GM19035 (cell line): Measurements from ENCODE around the gene STARD7.
"Not testable (repeated sequence)": the region's sequence is repeated elsewhere in the genome, so short reads cannot be mapped to it uniquely, and the experiment has no call there.

ENCODE experiments used
- ATAC-seq: cut with Tn5 transposase; IDR thresholded peaks from one replicate; pipeline ENCODE4 v1.9.1; 2021; ENCODE audit not compliant: unreplicated experiment

STARD7 gene, protein sequence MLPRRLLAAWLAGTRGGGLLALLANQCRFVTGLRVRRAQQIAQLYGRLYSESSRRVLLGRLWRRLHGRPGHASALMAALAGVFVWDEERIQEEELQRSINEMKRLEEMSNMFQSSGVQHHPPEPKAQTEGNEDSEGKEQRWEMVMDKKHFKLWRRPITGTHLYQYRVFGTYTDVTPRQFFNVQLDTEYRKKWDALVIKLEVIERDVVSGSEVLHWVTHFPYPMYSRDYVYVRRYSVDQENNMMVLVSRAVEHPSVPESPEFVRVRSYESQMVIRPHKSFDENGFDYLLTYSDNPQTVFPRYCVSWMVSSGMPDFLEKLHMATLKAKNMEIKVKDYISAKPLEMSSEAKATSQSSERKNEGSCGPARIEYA

DNA sequence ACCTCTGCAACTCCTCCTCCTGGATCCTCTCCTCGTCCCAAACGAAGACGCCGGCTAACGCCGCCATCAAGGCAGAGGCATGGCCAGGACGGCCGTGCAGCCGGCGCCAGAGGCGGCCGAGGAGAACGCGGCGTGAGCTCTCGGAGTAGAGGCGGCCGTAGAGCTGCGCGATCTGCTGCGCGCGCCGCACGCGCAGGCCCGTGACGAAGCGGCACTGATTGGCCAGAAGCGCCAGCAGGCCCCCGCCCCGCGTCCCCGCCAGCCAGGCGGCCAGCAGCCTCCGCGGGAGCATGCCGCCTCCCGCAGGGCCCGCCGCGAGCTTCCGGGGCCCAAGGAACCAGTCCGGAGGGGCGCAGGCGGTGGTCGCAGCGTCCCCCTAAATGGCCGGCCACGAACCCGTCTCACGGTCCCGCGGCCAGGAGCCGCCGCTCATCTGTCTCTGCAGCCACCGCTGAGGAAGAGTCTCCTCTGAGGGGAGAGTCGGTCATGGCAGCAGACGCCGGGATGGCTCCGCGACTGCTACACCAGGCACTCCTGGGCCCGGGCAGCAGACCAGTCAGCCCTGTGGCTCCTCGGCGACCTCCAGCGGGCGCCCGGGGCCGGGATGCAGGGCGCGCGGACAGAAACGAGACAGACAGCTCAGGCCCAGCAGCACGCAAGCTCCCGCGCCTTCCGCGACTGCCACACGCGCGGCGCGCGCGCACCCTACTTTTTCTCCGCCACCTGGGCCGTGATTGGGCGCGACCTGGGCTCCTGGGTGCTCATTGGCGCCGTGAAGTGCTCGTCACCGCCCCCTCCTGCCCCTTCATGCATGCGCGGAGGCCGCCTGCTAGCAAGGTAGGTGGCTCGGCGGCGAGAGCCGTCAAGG lies at the start of gene STARD7:
STARD7 (minus strand) TSS at position 685 of the 868 bp plus-strand sequence; CDS start at position 292, 393 bp downstream.
- ATAC-seq, result peak; percentile 81

DNA sequence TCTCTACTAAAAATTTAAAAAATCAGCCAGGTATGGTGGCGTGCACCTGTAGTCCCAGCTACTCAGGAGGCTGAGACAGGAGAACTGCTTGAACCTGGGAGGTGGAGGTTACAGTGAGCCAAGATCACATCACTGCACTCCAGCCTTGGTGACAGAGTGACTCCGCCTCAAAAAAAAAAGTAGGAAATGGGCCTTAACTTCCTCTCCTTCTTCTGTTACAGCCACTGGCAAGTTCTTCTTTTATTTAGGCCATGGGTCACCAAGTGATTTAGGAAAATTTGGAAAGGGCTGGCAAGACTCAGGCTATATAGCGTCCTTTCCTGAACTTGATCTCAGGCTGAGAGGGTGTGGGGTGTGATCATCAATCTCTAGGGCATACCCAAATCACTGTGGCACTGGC lies 49.1 kb upstream of the STARD7 start:
- ATAC-seq, result not testable (repeated sequence)

DNA sequence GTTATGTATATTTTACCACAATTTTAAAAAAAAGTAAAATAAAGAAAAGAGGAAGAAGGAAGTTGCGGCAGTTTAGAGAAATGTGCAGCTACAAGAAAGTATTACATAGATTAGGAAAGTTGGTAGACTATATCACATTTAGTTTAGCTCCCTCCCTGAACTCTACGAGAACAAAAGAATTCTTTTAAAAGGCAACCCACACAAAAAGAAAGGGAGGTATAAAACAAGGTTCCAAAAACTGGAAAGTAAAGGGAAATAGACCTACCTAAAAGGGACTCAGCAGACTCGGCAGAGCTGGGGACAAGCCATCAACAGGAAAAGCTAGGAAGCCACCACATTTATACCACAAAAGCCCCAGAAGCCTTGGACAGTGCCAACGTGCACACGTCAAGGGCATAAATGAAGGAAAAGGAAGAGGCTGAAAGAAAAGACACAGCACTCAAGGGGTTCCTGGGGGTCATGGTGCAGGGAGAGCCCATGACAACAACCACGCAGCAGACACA lies 48.0 kb upstream of the STARD7 start:
- ATAC-seq, result no peak

DNA sequence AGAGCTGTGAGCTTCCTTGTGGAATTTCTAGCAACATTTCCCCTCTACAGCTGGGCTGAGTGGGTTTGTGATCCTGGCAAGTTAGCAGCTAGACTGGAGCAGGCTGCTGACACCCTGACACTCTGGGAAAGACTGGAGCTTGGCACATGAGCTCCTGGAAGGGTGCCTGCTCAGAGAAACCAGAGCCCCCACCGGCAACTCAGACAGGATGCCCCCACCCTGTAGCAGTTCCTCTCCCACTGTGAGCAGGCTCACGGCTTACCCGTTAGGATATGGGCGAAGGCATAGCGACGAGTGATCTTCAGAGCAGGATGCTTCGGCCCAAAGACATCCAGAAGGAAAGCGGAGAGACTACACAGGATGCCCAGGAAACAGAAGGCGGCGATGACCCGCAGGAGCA lies 45.9 kb upstream of the STARD7 start:
- no peak for ATAC-seq

DNA sequence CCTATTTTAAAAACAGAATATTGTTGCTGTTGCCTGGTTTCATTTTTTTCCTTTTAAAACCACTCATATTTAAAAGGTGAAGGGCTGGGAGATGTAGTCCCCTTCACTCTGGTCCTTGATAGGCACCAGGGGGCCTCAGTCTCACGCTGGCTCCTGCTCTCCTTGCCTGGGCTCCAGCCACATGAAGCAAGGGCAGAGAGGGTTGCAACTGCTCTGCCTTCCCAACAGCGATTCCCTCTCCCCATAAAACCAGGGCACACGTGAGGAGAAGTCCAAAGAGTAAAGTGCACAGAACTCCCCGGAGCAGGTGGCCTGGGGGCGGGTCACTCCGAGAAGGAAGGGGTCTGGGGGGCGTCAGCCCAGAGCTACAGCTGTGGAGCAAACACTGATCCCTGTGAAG lies 44.4 kb upstream of the STARD7 start:
- ATAC-seq, result no peak

DNA sequence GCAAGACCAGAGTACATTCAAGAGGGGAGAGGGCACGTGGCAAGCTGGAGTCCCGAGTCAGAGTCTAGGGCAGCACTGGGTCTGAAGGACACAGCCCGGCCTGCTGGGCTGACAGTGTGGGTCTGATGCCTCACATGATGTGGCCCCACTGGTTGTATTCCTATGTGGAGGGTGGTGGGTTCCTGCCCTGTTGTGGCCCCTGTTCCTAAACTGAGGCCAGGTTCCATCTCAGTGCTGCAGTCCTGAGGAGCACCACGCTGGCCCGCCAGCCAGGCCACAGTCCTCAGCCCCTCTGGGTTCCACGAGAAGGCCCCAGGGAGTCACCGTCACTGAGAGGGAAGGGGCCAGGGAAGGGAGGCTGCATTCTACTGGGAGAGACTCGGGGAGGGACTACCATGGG lies 43.9 kb upstream of the STARD7 start:
- no peak for ATAC-seq

DNA sequence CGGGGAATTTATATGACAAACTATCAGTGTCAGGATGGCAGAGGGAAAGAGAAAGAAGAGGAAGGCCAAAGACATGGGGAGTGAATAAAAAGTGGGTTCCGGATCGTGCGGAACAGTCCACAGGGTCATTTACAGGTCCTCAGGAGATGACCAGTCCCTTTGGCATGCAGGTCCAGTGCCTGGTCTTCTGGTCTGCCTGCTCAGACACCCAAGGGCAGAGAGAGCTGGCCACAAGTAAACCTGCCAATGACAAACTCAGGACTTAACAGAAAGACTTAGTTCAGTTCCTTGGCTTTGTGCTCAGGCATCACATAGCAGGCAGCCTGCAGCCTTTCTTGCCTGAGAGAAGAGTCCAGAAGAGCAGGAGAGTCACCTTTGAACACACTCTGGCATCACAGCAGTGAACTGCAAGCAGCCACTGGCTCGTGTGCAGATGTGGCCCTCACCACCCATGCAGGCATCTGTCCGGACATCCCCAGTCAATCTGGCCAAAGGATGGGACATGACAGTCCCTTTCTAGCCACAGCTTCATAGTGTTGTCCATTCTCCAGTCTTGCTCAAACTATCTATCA lies 43.2 kb upstream of the STARD7 start:
- no peak for ATAC-seq

DNA sequence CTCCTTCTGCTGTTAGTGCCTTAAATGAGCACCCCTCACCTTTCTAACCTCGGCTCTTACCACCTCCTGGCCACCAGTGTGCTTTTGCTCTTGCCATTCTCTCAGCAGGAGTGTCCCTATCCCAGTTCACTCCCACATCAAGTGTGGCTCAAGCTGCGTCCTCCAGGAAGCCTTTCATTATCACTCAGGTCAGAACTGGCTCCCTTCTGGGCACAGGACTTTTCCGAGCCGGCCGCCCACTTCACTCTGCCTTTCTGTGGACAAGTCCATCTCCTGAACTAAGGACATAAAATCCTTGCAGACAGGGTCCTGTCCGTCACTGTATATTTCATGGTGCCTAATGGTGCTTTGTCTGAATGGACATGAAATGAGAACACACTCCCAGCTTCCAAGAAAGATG lies 41.6 kb upstream of the STARD7 start:
- ATAC-seq, result no peak

DNA sequence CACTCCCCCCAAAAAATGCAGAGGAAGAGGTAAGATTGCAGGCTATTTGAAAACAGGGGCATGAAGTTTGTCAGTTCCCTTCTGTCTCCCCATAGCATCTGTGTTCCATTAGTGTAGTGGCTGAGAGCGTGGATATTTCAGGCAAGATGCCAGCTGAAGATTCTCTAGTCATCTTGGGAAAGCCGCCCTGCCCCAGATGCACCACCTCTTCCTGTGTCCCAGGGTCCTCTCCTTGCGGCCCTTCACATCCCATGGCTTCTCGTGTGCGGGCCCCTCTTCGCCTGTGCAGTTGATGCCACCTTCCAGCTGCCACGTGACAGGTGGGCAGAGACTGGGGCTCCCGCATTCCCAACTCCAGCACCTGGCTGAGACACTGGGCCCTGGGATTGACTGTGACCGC lies 41.0 kb upstream of the STARD7 start:
- ATAC-seq, result no peak

DNA sequence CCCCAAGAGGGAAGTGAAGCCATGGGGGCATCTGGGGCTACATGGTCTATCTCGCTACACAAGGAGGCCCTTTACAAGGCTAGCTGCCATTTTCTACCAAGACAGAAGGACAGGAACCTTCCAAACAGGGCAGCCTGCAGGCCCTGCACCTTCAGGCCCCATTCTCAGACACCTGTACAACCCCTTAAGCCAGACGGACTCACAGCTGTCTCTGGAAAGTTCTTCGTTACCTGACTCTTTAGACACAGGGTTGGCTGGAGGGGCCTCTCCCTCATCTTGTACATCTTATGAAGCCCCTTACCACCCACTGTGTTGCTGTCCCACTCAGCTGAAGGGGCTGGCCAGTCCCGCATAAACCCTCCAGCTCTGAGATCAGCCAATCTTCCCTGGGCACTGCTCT lies 40.0 kb upstream of the STARD7 start:
- ATAC-seq, result no peak

DNA sequence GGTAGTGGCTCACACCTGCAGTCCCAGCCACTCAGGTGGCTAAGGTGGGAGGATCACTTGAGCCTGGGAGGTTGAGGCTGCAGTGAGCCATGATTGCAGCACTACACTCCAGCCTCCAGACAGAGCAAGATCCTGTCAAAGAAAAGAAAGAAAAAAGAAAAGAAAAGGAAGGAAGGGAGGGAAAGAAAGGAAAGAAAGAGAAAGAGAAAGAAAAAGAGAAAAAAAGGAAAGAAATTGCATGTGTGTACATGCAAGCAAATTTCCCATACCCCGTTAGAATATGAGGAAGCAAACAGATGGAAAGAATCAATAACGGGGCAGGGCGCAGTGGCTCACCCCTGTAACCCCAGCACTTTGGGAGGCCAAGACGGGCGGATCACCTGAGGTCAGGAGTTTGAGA lies 39.3 kb upstream of the STARD7 start:
- ATAC-seq, result no peak

DNA sequence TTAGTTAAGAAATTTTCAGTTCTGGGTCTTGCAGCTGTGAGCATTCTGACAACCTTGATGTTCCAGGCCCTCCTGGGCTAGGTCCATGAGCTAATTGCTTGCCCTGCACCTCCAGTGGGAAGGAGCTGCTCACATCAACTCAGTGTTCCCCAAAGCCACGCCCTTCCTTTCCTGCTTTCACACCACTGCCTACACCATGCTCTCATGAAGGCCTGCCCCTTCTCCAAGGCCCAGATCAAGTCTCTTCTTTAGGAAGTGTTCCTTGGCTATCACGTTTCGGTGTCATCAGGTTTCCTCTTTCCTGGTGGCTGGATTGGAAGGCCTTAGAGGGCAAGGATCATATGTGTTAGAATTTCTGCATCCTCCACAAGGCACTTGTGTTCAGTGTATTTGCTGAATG lies 38.4 kb upstream of the STARD7 start:
- no peak for ATAC-seq

DNA sequence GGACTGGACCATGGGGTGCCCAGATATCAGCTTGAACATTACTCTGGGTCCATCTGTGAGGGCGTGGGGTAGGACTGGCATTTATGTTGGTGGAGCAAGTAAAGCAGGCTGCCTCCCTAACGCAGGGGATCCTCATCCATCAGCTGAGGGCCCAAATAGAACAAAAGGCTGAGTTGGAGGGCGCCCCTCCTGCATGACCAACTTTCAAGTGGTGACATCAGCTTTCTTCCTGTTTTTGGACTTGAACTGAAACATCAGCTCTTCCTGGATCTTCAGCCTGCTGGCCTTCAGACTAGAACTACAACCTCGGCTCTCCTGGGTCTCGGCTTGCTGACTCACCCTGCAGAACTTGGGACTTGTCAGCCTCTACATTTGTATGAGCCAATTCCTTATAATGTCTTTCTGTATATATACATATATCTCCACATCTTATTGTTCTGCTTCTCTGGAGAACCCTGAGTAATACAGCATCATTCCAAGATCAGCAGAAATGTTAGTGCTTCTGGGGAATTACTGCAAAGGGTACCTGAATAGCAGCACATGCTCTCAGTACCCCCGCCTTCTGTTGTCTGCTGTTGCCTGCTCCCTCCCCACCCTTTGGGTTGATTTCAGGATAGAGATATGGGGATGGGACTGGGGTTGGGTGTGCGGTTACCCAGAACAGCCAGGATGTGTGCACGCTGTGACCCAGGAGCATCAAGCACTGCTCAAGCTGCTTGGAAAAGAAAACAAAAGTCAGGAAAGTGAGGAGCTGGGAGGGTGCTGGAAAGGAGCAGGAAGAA lies 37.2 kb upstream of the STARD7 start:
- no peak for ATAC-seq

DNA sequence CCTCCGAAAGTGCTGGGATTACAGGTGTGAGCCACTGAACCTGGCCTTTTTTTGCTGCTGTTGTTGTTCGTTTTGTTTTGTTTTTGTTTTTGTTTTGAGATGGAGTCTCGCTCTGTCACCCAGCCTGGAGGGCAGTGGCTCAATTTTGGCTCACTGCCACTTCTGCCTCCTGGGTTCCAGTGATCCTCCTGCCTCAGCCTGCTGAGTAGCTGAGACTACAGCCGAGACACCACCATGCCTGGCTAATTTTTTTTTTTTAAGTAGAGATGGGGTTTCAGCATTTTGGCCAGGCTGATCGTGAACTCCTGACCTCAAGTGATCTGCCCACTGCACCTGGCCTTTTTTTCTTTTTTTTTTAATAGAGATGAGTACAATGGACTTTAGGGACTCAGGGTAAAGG lies 35.2 kb upstream of the STARD7 start:
- ATAC-seq, result no peak

DNA sequence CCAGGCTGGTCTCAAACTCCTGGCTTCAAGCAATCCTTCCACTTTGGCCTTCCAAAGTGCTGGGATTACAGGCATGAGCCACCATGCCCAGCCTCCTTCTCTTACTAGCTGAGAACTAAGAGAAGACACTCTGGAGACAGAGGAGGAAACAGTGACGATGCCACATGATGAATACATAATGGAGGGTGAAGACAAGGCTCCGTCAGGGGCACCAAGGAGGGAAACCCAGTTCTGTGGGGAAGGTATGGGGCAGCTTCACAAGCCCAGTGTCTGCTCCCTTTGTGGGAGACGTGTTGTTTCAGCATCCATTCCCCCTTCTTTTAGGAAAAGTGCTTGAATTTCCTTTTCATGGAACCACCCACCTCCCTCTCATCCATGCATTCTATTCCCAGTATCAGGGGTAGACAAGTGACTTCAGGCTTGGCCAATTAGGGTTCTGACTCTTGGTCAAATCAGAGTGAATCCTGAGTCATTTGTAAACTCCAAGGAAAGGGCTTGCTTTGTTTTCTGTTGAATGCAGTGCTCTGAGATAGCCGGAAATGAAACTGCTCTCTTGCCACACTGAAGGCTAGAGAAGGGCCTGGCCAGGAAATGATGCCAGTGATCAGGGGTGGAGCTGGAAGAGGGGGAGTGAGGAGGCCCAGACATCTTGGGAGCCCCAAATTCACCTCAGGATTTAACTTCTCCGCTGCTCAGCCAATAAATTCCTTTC lies 33.4 kb upstream of the STARD7 start:
- ATAC-seq, result peak; percentile 88

DNA sequence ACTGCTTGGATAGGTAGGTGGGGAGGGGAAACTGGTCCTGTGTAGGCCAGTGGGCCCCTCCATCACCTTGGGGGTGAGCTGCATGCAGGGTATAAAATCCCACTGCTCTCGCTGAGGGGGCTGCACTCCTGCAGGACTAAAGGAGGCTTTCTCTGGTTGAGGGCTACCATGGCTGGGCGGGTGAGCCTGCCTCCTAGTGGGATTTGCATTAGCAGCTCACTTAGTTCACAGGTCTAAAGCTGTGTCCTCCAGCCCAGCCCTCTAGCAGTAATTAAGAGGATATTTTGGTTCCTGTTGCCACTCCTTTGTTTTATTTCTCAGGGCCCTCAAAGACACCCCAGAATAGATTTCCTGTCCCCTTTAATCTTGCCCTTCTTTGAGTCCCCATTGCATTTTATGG lies 32.6 kb upstream of the STARD7 start:
- no peak for ATAC-seq

DNA sequence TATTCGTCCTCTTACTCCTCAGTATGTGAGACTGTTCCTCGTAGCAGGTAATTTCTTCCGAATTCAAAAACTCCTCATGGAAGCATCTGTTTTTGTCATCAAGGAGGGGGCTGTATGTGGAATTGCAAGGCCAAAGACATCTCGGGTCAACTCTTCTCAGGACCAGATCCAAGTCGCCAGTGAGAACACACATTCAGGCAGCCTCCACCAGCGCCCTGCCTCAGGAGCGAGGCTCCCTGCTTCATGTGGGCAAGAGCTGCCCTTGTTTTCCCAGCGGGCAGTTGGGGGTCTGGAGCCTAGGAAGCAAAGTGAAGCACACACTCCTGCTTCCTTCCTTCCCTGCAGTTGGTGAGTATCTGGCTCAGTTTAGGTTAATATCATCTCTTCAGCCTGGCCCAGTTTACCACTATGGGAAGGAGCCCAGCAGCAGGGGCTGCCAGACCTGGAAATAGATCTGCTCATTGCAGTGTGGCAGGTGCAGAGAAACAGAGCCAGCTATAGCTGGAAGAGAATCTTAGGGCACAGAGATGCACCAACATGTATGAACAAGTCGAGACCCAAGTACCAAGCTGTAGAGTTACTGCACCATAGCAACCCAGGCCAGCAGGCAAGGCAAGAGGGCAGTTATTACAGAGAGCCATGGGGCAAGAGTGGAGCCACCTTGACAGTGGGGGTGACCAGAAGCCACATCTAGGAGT lies 31.9 kb upstream of the STARD7 start:
- ATAC-seq, result no peak

DNA sequence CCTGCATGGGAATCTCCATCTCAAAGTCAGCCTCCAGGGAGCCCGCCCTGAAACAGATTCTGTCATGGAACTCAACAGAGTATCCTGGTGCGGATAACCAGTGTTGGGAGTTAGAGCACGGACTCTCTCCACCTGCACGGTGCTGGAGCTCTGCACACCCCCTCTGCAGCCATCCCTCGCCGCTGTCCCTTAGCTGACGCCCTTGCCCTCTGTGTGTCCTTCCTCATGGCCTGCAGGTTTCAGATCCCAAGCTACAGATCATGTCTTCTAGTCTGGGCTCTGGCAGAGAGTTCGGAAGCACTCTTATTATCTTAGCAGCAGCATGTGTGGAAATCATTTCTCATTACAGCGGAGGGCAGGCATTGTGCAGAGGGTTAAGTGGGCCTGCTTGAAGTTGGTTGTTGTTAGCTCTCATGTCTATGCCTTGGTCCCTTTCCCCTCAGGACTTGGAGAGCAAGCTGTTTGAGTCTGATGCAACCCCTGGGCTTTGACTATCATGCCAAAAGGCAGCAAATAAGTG lies 31.2 kb upstream of the STARD7 start:
- ATAC-seq, result no peak

DNA sequence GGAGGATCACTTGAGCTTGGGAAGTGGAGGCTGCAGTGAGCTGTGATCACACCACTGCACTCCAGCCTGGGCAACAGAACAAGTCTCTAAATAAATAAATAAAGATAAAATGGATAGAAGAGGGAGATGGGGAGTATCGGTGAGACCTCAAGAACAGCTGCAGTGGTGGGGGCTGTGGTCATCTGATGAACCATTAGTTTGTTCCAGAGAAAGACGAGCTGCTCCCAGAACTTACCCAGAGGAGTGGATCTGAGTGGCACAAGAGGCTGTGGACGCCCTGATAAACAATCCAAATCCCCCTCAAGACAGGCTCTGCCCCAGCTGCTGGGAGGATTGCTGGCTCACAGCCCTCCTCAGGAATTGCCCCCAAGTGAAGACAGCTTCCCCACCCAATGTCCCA lies 30.5 kb upstream of the STARD7 start:
- no peak for ATAC-seq
